ENCODE results near the gene SERINC2. TPM values are rescaled to one million over a fixed set of nuclear protein-coding genes. Genes with fewer than 3 reads are reported as not detected.
A peak's percentile ranks its signal among the peaks of the same experiment; 100 is the strongest.

The SERINC2 gene
- total RNA-seq, 1 experiment from 2014 or later, result 50.1 TPM

- no peak for TF ChIP-seq ELF1 (IDR thresholded peaks at IDR 0.05; ENCODE audit: borderline replicate concordance, low read depth)
- peak; percentile 30 for TF ChIP-seq YY1 (IDR thresholded peaks at IDR 0.05; ENCODE audit: extremely low read depth, insufficient replicate concordance, low read depth, low read length)
- peak; percentile 48; the same call in 1 of the 2 replicates for TF ChIP-seq MAX (IDR thresholded peaks at IDR 0.05)
- peak; percentile 36; the same call in 1 of the 2 replicates for TF ChIP-seq POLR2AphosphoS5 (IDR thresholded peaks at IDR 0.05; ENCODE audit: low read depth, low read length)
Observed at GRCh38 chr1:31422505-31423319, 9.7 kb downstream of the SERINC2 start (continued).

GRCh38 chr1:31423418-31423947 lies 10.5 kb downstream of the SERINC2 start:
- Histone ChIP-seq H3K79me2 (ENCODE audit: insufficient read depth, low read length) (peaks cover 10% of the 10 kb centered on the region; the same call in 1 of the 2 replicates), H3K9me3 (ENCODE audit: control insufficient read depth in 1 of 2, insufficient read depth in 1 of 2, low read depth in 1 of 2, low read length in 2 of 2) (no peaks in the 10 kb centered on the region), H3K36me3 (ENCODE audit: control insufficient read depth in 1 of 2, insufficient read depth in 2 of 2, low read length in 2 of 2) (no peaks in the 10 kb centered on the region), H3K9me2 (ENCODE audit: insufficient read depth) (no peaks in the 10 kb centered on the region), H3K4me2 (ENCODE audit: low read length) (peak overlapping the region; percentile 65; the same call in 1 of the 2 replicates), H2AFZ (ENCODE audit: low read depth, low read length, poor library complexity, severe bottlenecking) (no peak overlapping the region), H3K27ac (ENCODE audit: low read depth, low read length) (no peak overlapping the region), H3K4me3 (replicated peaks in 1 of 2; ENCODE audit: low read depth in 1 of 2, low read length in 2 of 2) (no peak overlapping the region), H3K27me3 (ENCODE audit: insufficient read depth, low read length) (no peaks in the 10 kb centered on the region), H3K9ac (ENCODE audit: low read length) (no peak overlapping the region), H3K4me1 (ENCODE audit: control insufficient read depth in 1 of 2, insufficient read depth in 2 of 2, low read length in 2 of 2) (peaks cover 13 to 60% of the 10 kb centered on the region in 2 experiments), H4K20me1 (ENCODE audit: insufficient read depth) (no peaks in the 10 kb centered on the region)
- DNase-seq (ENCODE audit: low read depth, low spot score) (no peak), ATAC-seq (no peak)
- ChIA-PET POLR2A (no interaction called here), CTCF (interaction anchor here (1.4 to 3.6 kb wide), 2 partner anchors 27 to 238 kb away, joined by 3 to 25 read pairs; no protein-coding TSS in a partner anchor), RAD21 (ENCODE audit: low non-redundant PET in 1 of 2, low total read pairs in 2 of 2, uncharacterized antibody in 2 of 2, unreplicated experiment in 2 of 2) (interaction anchor here in 1 of 2 experiments (2.4 kb wide), 1 partner anchor 26 kb away, joined by 12 read pairs; no protein-coding TSS in a partner anchor)
- TF ChIP-seq ZBTB33 (IDR thresholded peaks at IDR 0.05; ENCODE audit: extremely low read depth, insufficient replicate concordance, low read length) (no peak), EGR1 (IDR thresholded peaks at IDR 0.05; ENCODE audit: low read depth) (no peak), YY1 (IDR thresholded peaks at IDR 0.05; ENCODE audit: extremely low read depth, insufficient replicate concordance, low read depth, low read length) (no peak)
- intact Hi-C loops (cut with micrococcal nuclease), result no loop called here
- no TSS peak for BruUV-seq (replicated peaks)

Measured in HCT116 (cell line).